NCI-H187 (cell line): ENCODE measurements around the gene ZNF268.

Experiments used
- DNase-seq, 2 experiments: peaks; one replicate each; lab custom pipeline; 2025; lab: John Stamatoyannopoulos, UW

The ZNF268 gene

GRCh38 chr12:133181238-133181959 is at the start of gene ZNF268:
Gene ZNF268 (plus strand): TSS chr12:133181495. CDS start chr12:133181998, 503 bp downstream.
- DNase-seq: peak; percentile 74 to 84

- no peak for DNase-seq
These were observed 45.5 kb upstream of the ZNF268 start for GRCh38 chr12:133135747-133136146.

- no peak for DNase-seq
These were observed 35.3 kb upstream of the ZNF268 start for GRCh38 chr12:133145981-133146380.

- no peak for DNase-seq
These were observed 25.1 kb upstream of the ZNF268 start for GRCh38 chr12:133156125-133156690.

GRCh38 chr12:133165776-133166175 is 15.5 kb upstream of the ZNF268 start:
- no peak for DNase-seq

- DNase-seq: no peak
These were observed 8.8 kb upstream of the ZNF268 start for GRCh38 chr12:133172491-133172890.

- no peak for DNase-seq
These were observed 6.4 kb upstream of the ZNF268 start for GRCh38 chr12:133174901-133175300.

GRCh38 chr12:133180669-133181068 is 626 bp upstream of the ZNF268 start:
- DNase-seq: no peak

- no peak for DNase-seq
These were observed 8.9 kb downstream of the ZNF268 start for GRCh38 chr12:133190176-133190575.

GRCh38 chr12:133192847-133193246 is 11.6 kb downstream of the ZNF268 start:
- no peak for DNase-seq

GRCh38 chr12:133201888-133202287 is 20.6 kb downstream of the ZNF268 start:
- no peak for DNase-seq

GRCh38 chr12:133202493-133203343 is 21.4 kb downstream of the ZNF268 start:
- no peak for DNase-seq

- no peak for DNase-seq
These were observed 22.3 kb downstream of the ZNF268 start for GRCh38 chr12:133203344-133204263.

GRCh38 chr12:133204264-133204603 is 22.9 kb downstream of the ZNF268 start:
- no peak for DNase-seq

- no peak for DNase-seq
These were observed 25.1 kb downstream of the ZNF268 start for GRCh38 chr12:133206390-133206789.

- no peak for DNase-seq
These were observed 34.4 kb downstream of the ZNF268 start for GRCh38 chr12:133215724-133216123.

GRCh38 chr12:133217219-133217618 is 35.9 kb downstream of the ZNF268 start:
- DNase-seq: no peak

GRCh38 chr12:133220521-133220920 is 39.2 kb downstream of the ZNF268 start:
- DNase-seq: no peak

GRCh38 chr12:133221241-133221640 is 39.9 kb downstream of the ZNF268 start:
- no peak for DNase-seq

GRCh38 chr12:133222211-133222610 is 40.9 kb downstream of the ZNF268 start:
- DNase-seq: no peak

GRCh38 chr12:133225527-133225926 is 44.2 kb downstream of the ZNF268 start:
- no peak for DNase-seq

- DNase-seq: no peak
These were observed 45.4 kb downstream of the ZNF268 start for GRCh38 chr12:133226690-133227089.
